ENCODE results near the gene TOM1L2. TPM values are rescaled to one million over a fixed set of nuclear protein-coding genes. Genes with fewer than 3 reads are reported as not detected.

TOM1L2 gene
- total RNA-seq, 1 experiment from 2014 or later: 45.2 TPM

DNA sequence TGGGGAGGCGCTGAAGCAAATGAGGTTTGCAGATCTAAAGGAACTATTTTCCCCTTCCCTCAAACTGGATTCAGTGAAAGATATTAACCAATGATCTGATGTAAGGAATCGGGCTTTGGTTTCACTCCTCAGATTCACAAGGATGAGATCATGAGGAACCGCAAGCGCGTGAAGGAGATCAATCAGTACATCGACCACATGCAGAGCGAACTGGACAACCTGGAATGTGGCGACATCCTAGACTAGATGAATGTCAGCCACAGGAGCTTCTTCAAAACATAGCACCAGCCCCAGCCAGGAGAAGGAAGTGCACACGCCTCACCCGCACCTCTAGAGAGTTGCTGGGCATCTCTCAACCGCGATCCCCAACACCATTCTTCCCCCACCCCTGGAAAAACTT lies 44.2 kb upstream of the TOM1L2 start:
- Histone ChIP-seq H3K27me3 (ENCODE audit: control insufficient read depth, insufficient read depth, low read length) (no peaks in the 10 kb centered on the region), H3K36me3 (ENCODE audit: control insufficient read depth, insufficient read depth, low read length) (no peaks in the 10 kb centered on the region), H3K4me1 (ENCODE audit: control insufficient read depth, insufficient read depth, low read length) (no peaks in the 10 kb centered on the region), H3K4me3 (ENCODE audit: low read depth in 2 of 2, low read length in 2 of 2) (no peak overlapping the region), H3K9me3 (ENCODE audit: control insufficient read depth, insufficient read depth, low read depth, low read length) (no peaks in the 10 kb centered on the region), H3K27ac (ENCODE audit: low read length) (no peak overlapping the region)
- DNase-seq (ENCODE audit: low read depth, low spot score) (no peak), ATAC-seq (no peak)
- BruUV-seq (replicated peaks): no TSS peak
- CTCF ChIA-PET: no interaction called here
- TF ChIP-seq, protein P1, sequence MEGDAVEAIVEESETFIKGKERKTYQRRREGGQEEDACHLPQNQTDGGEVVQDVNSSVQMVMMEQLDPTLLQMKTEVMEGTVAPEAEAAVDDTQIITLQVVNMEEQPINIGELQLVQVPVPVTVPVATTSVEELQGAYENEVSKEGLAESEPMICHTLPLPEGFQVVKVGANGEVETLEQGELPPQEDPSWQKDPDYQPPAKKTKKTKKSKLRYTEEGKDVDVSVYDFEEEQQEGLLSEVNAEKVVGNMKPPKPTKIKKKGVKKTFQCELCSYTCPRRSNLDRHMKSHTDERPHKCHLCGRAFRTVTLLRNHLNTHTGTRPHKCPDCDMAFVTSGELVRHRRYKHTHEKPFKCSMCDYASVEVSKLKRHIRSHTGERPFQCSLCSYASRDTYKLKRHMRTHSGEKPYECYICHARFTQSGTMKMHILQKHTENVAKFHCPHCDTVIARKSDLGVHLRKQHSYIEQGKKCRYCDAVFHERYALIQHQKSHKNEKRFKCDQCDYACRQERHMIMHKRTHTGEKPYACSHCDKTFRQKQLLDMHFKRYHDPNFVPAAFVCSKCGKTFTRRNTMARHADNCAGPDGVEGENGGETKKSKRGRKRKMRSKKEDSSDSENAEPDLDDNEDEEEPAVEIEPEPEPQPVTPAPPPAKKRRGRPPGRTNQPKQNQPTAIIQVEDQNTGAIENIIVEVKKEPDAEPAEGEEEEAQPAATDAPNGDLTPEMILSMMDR (IDR thresholded peaks at IDR 0.05): no peak
- TF ChIP-seq SIN3A (IDR thresholded peaks at IDR 0.05; ENCODE audit: borderline replicate concordance, insufficient read depth, low read depth, low read length) (no peak), POLR2AphosphoS5 (IDR thresholded peaks at IDR 0.05; ENCODE audit: low read depth, low read length) (no peak), TCF7L2 (IDR thresholded peaks at IDR 0.05; ENCODE audit: low read depth, low read length) (no peak)
- TF ChIP-seq, protein P2, sequence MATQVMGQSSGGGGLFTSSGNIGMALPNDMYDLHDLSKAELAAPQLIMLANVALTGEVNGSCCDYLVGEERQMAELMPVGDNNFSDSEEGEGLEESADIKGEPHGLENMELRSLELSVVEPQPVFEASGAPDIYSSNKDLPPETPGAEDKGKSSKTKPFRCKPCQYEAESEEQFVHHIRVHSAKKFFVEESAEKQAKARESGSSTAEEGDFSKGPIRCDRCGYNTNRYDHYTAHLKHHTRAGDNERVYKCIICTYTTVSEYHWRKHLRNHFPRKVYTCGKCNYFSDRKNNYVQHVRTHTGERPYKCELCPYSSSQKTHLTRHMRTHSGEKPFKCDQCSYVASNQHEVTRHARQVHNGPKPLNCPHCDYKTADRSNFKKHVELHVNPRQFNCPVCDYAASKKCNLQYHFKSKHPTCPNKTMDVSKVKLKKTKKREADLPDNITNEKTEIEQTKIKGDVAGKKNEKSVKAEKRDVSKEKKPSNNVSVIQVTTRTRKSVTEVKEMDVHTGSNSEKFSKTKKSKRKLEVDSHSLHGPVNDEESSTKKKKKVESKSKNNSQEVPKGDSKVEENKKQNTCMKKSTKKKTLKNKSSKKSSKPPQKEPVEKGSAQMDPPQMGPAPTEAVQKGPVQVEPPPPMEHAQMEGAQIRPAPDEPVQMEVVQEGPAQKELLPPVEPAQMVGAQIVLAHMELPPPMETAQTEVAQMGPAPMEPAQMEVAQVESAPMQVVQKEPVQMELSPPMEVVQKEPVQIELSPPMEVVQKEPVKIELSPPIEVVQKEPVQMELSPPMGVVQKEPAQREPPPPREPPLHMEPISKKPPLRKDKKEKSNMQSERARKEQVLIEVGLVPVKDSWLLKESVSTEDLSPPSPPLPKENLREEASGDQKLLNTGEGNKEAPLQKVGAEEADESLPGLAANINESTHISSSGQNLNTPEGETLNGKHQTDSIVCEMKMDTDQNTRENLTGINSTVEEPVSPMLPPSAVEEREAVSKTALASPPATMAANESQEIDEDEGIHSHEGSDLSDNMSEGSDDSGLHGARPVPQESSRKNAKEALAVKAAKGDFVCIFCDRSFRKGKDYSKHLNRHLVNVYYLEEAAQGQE (IDR thresholded peaks at IDR 0.05; ENCODE audit: insufficient read depth in 1 of 2, low read depth in 2 of 2, low read length in 1 of 2): no peak
- POLR2A ChIA-PET: no interaction called here
- intact Hi-C loops (cut with micrococcal nuclease; ENCODE audit: unreplicated experiment): no loop called here
- in situ Hi-C loops (cut with HindIII; ENCODE audit: low pct_unique_long_range_greater_than_20kb, low sequenced_read_pairs): no loop called here

DNA sequence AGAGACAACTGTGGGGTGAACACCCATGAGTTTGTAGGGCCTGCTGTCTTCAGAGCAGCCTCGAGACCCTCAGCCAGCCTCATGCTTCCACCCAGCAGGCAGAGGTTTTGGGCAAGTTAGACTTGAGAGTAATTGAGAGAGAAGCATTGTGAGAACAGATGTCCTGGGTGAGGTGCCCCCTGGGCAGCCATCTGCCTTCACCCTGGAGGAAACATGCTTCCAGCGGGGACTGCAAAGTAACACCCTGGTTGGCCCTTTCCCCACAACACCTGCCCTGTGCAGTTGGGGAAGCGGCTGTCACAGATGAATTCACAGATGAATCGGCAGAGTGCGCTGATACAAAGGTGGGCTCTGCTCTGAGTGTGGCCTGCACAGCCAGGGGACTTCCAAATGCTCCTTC lies 43.4 kb upstream of the TOM1L2 start:
- TF ChIP-seq, protein P1 (IDR thresholded peaks at IDR 0.05): no peak
- TF ChIP-seq POLR2AphosphoS5 (IDR thresholded peaks at IDR 0.05; ENCODE audit: low read depth, low read length) (no peak), SIN3A (IDR thresholded peaks at IDR 0.05; ENCODE audit: borderline replicate concordance, insufficient read depth, low read depth, low read length) (no peak), TCF7L2 (IDR thresholded peaks at IDR 0.05; ENCODE audit: low read depth, low read length) (no peak)
- TF ChIP-seq, protein P2 (IDR thresholded peaks at IDR 0.05; ENCODE audit: insufficient read depth in 1 of 2, low read depth in 2 of 2, low read length in 1 of 2): no peak
- Histone ChIP-seq H3K36me3 (ENCODE audit: control insufficient read depth, insufficient read depth, low read length) (no peaks in the 10 kb centered on the region), H3K4me1 (ENCODE audit: control insufficient read depth, insufficient read depth, low read length) (no peaks in the 10 kb centered on the region), H3K4me3 (ENCODE audit: low read depth in 2 of 2, low read length in 2 of 2) (no peak overlapping the region), H3K27me3 (ENCODE audit: control insufficient read depth, insufficient read depth, low read length) (no peaks in the 10 kb centered on the region), H3K9me3 (ENCODE audit: control insufficient read depth, insufficient read depth, low read depth, low read length) (no peaks in the 10 kb centered on the region), H3K27ac (ENCODE audit: low read length) (no peak overlapping the region)
- ATAC-seq (no peak), DNase-seq (ENCODE audit: low read depth, low spot score) (no peak)
- ChIA-PET POLR2A (no interaction called here), CTCF (no interaction called here)
- BruUV-seq (replicated peaks): no TSS peak
- intact Hi-C loops (cut with micrococcal nuclease; ENCODE audit: unreplicated experiment) (no loop called here), in situ Hi-C loops (cut with HindIII; ENCODE audit: low pct_unique_long_range_greater_than_20kb, low sequenced_read_pairs) (no loop called here)

Data from Panc1 (cell line).